Measurements from ENCODE around the gene FITM2.

DNA sequence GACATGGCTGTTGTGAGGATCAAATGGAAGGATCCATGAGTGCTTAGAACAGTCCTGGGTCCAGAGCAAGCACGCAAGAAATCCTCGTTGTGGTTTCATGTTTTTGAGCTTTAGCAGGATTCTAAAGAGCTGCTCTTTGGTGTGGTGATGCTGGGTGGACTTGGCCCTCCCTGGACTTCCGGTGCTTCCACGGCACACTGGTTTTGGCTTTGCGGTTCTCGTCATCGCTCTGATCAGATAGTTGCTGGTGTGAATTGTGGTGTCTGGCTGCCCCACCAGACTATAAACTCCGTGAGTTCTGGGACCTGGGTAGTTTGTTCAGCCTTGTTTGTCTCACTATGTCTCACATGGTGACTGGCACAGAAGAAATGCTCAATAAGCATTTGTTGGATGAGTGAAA, 47.8 kb upstream of the FITM2 start:
- TF ChIP-seq, protein P1, sequence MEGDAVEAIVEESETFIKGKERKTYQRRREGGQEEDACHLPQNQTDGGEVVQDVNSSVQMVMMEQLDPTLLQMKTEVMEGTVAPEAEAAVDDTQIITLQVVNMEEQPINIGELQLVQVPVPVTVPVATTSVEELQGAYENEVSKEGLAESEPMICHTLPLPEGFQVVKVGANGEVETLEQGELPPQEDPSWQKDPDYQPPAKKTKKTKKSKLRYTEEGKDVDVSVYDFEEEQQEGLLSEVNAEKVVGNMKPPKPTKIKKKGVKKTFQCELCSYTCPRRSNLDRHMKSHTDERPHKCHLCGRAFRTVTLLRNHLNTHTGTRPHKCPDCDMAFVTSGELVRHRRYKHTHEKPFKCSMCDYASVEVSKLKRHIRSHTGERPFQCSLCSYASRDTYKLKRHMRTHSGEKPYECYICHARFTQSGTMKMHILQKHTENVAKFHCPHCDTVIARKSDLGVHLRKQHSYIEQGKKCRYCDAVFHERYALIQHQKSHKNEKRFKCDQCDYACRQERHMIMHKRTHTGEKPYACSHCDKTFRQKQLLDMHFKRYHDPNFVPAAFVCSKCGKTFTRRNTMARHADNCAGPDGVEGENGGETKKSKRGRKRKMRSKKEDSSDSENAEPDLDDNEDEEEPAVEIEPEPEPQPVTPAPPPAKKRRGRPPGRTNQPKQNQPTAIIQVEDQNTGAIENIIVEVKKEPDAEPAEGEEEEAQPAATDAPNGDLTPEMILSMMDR (IDR thresholded peaks at IDR 0.05) = no peak
- no peak for TF ChIP-seq POLR2A (IDR thresholded peaks at IDR 0.05)
